Spinal cord (tissue), 10 donors: ENCODE results near the gene DGKQ. TPM values are rescaled to one million over a fixed set of nuclear protein-coding genes. Genes with fewer than 3 reads are reported as not detected.
"Not testable (repeated sequence)": the region's sequence is repeated elsewhere in the genome, so short reads cannot be mapped to it uniquely, and the experiment has no call there.

ENCODE experiments used
- DNase-seq, 6 donors: peaks; one replicate each; pipeline versions ENCODE4 v3.0.0 to v3.0.0-alpha.2; 2013 to 2015; ENCODE audit warnings: low spot score in 6 of 6, low read depth in 4 of 6
- H3K27ac ChIP-seq: one replicate; pipeline ENCODE4 v1.5.1; 2013; ENCODE audit warnings: low read depth, low read length, control low read depth
- H3K27me3 ChIP-seq: one replicate; pipeline ENCODE4 v1.6.1; 2013; ENCODE audit warnings: low read length; ENCODE audit not compliant: control insufficient read depth, insufficient read depth
- H3K36me3 ChIP-seq: one replicate; pipeline ENCODE4 v1.6.1; 2013; ENCODE audit warnings: low read length; ENCODE audit not compliant: control insufficient read depth, insufficient read depth
- H3K4me1 ChIP-seq: one replicate; pipeline ENCODE4 v1.6.1; 2013; ENCODE audit warnings: low read length; ENCODE audit not compliant: control insufficient read depth, insufficient read depth
- H3K4me3 ChIP-seq: one replicate; pipeline ENCODE4 v1.5.1; 2013; ENCODE audit warnings: low read depth, low read length, control low read depth
- H3K9me3 ChIP-seq: one replicate; pipeline ENCODE4 v1.6.1; 2013; ENCODE audit warnings: low read length; ENCODE audit not compliant: control insufficient read depth, insufficient read depth
- WGBS: methylation state at CpG from one replicate; pipeline ENCODE4 v1.1.5; 2013; ENCODE audit warnings: missing lambda C conversion rate; ENCODE audit not compliant: insufficient coverage; 5-methylcytosine and 5-hydroxymethylcytosine counted together
- polyA plus RNA-seq, 2 donors: library from polyadenylated mRNA; unstranded; fragments of 120-200 nt; gene quantifications; one replicate each; pipeline ENCODE4 v1.2.1, GENCODE V29; 2013; ENCODE audit not compliant: insufficient read length in 2 of 2
- total RNA-seq, 2 donors: library from RNA; depleted of rRNA in 1 of 2; stranded (reverse); fragments of 120-200 nt in 1 of 2; fragments of >200 nt in 1 of 2; gene quantifications; one replicate each; pipeline versions ENCODE4 v1.2.3 to v1.2.4, GENCODE V29; 2013 to 2014
- donor health status: healthy.

Gene DGKQ
- total and polyA plus RNA-seq, 4 donors: 10.4 to 28.4 (median 18.4) TPM

GRCh38 chr4:978957-979701, 5.8 kb upstream of the DGKQ start:
- Histone ChIP-seq H3K9me3 (no peaks in the 10 kb centered on the region), H3K27ac (no peak overlapping the region), H3K36me3 (peaks cover 28% of the 10 kb centered on the region), H3K4me1 (no peaks in the 10 kb centered on the region), H3K27me3 (no peaks in the 10 kb centered on the region), H3K4me3 (no peak overlapping the region)
- no peak for DNase-seq
- WGBS: 62% methylated on average over 17 of the region's 20 CpGs

GRCh38 chr4:976016-976415, 2.6 kb upstream of the DGKQ start:
- Histone ChIP-seq H3K36me3 (peaks cover 19% of the 10 kb centered on the region), H3K4me1 (peaks cover 19% of the 10 kb centered on the region)
- WGBS: no CpG with 5 or more reads among the region's 25 CpGs
- H3K27me3 ChIP-seq, H3K27ac ChIP-seq, H3K9me3 ChIP-seq, DNase-seq, H3K4me3 ChIP-seq: not testable (repeated sequence)

GRCh38 chr4:974668-975067, 1.3 kb upstream of the DGKQ start:
- Histone ChIP-seq H3K27me3 (no peaks in the 10 kb centered on the region), H3K4me3 (no peak overlapping the region), H3K36me3 (peaks cover 24% of the 10 kb centered on the region), H3K9me3 (no peaks in the 10 kb centered on the region), H3K4me1 (peaks cover 24% of the 10 kb centered on the region), H3K27ac (no peak overlapping the region)
- no peak for DNase-seq
- 96% methylated on average over 9 of the region's 9 CpGs for WGBS

- no peaks in the 10 kb centered on the region for H3K9me3 ChIP-seq
- H3K4me3 ChIP-seq: peak overlapping the region; percentile 50
- H3K36me3 ChIP-seq: peaks cover 28% of the 10 kb centered on the region
- peaks cover 7% of the 10 kb centered on the region for H3K27me3 ChIP-seq
- no peak overlapping the region for H3K27ac ChIP-seq
- DNase-seq: peak in 2 of 6 donors; percentile 22 to 33
- peaks cover 32% of the 10 kb centered on the region for H3K4me1 ChIP-seq
- under 1% methylated on average over 65 of the region's 65 CpGs for WGBS
Measured at GRCh38 chr4:972651-973424, 531 bp downstream of the DGKQ start.

- Histone ChIP-seq H3K4me1 (peaks cover 37% of the 10 kb centered on the region), H3K36me3 (peaks cover 35% of the 10 kb centered on the region), H3K9me3 (no peaks in the 10 kb centered on the region), H3K27ac (no peak overlapping the region), H3K4me3 (peak overlapping the region; percentile 50), H3K27me3 (peaks cover 7% of the 10 kb centered on the region)
- WGBS: 62% methylated on average over 24 of the region's 24 CpGs
- no peak for DNase-seq
Measured at GRCh38 chr4:971666-972500, 1.5 kb downstream of the DGKQ start.

- H3K27ac ChIP-seq: no peak overlapping the region
- H3K4me1 ChIP-seq: peaks cover 37% of the 10 kb centered on the region
- no peak overlapping the region for H3K4me3 ChIP-seq
- H3K36me3 ChIP-seq: peaks cover 44% of the 10 kb centered on the region
- no peak for DNase-seq
- 73% methylated on average over 16 of the region's 17 CpGs for WGBS
- H3K27me3 ChIP-seq: peaks cover 7% of the 10 kb centered on the region
- H3K9me3 ChIP-seq: no peaks in the 10 kb centered on the region
Measured at GRCh38 chr4:970854-971520, 2.4 kb downstream of the DGKQ start.

GRCh38 chr4:970046-970745, 3.2 kb downstream of the DGKQ start:
- peaks cover 37% of the 10 kb centered on the region for H3K4me1 ChIP-seq
- no peaks in the 10 kb centered on the region for H3K9me3 ChIP-seq
- peaks cover 7% of the 10 kb centered on the region for H3K27me3 ChIP-seq
- WGBS: 75% methylated on average over 20 of the region's 25 CpGs
- DNase-seq: no peak
- H3K4me3 ChIP-seq: no peak overlapping the region
- no peak overlapping the region for H3K27ac ChIP-seq
- H3K36me3 ChIP-seq: peaks cover 52% of the 10 kb centered on the region

- peaks cover 37% of the 10 kb centered on the region for H3K4me1 ChIP-seq
- DNase-seq: no peak
- peaks cover 66% of the 10 kb centered on the region for H3K36me3 ChIP-seq
- H3K4me3 ChIP-seq: no peak overlapping the region
- WGBS: 78% methylated on average over 19 of the region's 23 CpGs
- peaks cover 7% of the 10 kb centered on the region for H3K27me3 ChIP-seq
- no peak overlapping the region for H3K27ac ChIP-seq
- H3K9me3 ChIP-seq: no peaks in the 10 kb centered on the region
Measured at GRCh38 chr4:968621-969394, 4.6 kb downstream of the DGKQ start.
